NCI-H1092 treated with DMSO at 0.1 percent for 48 hours (cell line): ENCODE data around the gene HIVEP3.

ENCODE experiments used
- DNase-seq: peaks from one replicate; lab custom pipeline; 2025; lab: John Stamatoyannopoulos, UW

HIVEP3 gene

DNA sequence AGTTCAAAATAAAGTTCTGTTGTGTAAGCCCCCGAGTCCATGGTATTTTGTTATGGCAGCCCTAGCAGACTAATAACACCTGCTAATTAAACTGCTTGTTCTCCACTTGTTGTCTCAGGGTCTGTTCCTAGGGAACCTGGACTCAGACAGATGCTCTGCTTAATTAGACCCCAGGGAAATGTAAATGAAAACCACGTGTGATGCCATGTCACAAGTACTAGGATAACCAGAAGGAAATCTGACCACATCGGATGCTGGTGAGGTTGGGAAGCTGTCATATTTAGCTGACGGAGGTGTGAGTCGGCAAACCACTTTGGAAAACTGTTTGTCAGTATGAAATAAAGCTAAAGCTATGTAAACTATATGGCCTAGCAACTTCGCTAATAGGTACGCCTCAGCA is 453.8 kb downstream of the HIVEP3 start:
- DNase-seq, result peak; percentile 24

DNA sequence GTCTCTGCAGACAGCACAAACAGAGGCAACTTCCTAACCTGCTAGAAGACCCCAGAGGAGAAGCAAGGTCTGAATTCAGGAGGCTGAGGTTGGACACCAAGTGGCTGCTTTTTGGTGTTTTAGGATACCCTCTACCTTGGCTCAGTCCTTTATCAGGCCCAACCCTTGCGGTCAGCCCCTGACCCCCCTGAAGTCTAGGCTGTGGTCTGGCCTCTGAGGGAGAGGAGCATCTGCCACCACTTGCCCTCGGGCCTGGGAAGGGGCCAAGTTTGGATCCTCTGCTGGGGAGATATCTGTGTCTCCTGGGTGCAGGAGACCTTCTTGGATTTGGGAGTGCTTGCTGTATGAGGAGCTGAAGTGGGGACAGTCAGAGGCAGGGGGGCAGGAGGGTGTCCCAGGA is 455.2 kb downstream of the HIVEP3 start:
- no peak for DNase-seq

- no peak for DNase-seq
These were observed 456.1 kb downstream of the HIVEP3 start for GRCh38 chr1:41462680-41463004.

GRCh38 chr1:41461790-41462679 is 456.7 kb downstream of the HIVEP3 start:
- DNase-seq, result no peak

DNA sequence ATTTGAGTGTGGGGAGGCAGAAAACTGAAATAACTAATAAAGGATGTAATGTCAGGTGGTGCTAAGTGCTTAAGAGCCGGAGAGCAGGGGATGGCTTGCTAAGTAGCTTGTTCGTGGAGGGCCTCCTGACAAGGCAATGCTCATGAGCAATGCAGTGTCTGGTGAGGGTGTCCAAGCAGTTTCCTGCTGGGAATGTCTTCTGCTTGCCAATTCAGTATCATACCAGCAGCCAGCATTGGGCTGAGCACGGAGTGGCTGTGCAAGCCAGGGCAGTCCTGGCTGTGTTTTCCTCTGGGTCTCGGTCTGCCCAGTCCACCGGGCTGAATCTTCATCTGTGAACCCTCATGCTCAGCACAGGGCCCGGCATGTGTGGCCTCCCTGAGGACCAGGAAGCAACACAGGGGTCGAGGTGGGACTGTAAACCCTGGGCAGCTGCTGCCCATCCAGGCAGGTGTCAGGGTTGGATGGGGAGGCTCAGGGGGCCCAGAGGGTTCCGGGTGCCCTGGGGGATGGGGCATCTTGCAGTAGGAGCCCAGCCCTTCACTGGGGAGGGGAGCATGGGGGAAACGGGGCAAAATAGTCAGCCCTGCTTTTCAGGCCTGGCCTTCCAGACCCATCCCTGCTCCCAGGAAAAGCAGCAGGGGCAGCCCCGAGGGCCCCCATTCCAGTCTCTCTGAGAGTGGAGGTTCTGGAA is 461.7 kb downstream of the HIVEP3 start:
- DNase-seq, result no peak
